Neuronal stem cell (in vitro differentiated cells): ENCODE measurements around the gene FBF1.
"Not testable (repeated sequence)": the region's sequence is repeated elsewhere in the genome, so short reads cannot be mapped to it uniquely, and the experiment has no call there.

ENCODE experiments used
- DNase-seq: peaks from one replicate; pipeline ENCODE4 v3.0.0-alpha.2; 2013; ENCODE audit warnings: low spot score
- H2AFZ ChIP-seq: one replicate; pipeline ENCODE4 v1.6.1; 2013; ENCODE audit warnings: mild to moderate bottlenecking, low read length, inconsistent platforms
- H2AK5ac ChIP-seq: 2 replicates; pipeline ENCODE4 v1.6.1; 2013; ENCODE audit warnings: low read depth, mild to moderate bottlenecking, inconsistent platforms, low read length, moderate library complexity, mixed read lengths
- H2BK120ac ChIP-seq: 2 replicates; pipeline ENCODE4 v1.6.1; 2013; ENCODE audit warnings: low read depth, mild to moderate bottlenecking, inconsistent platforms, low read length, moderate library complexity, mixed read lengths
- H2BK12ac ChIP-seq: one replicate; pipeline ENCODE4 v1.6.1; 2013; ENCODE audit warnings: low read length, inconsistent platforms
- H2BK15ac ChIP-seq: 2 replicates; pipeline ENCODE4 v1.6.1; 2013; ENCODE audit warnings: mild to moderate bottlenecking, low read length, inconsistent platforms, mixed read lengths
- H2BK5ac ChIP-seq: one replicate; pipeline ENCODE4 v1.6.1; 2013; ENCODE audit warnings: inconsistent platforms, mild to moderate bottlenecking, low read length, moderate library complexity
- H3K14ac ChIP-seq: one replicate; pipeline ENCODE4 v1.6.1; 2013; ENCODE audit warnings: low read length, inconsistent platforms
- H3K18ac ChIP-seq: 2 replicates; pipeline ENCODE4 v1.6.1; 2013; ENCODE audit warnings: low read length, inconsistent platforms
- H3K23ac ChIP-seq: 2 replicates; pipeline ENCODE4 v1.6.1; 2013; ENCODE audit warnings: low read depth, mild to moderate bottlenecking, mixed read lengths, low read length, inconsistent platforms; ENCODE audit not compliant: poor library complexity
- H3K27ac ChIP-seq: replicated peaks from 3 replicates; pipeline ENCODE4 v1.5.1; 2013; ENCODE audit warnings: low read length, inconsistent platforms
- H3K27me3 ChIP-seq, 3 experiments: 2 replicates each; pipeline ENCODE4 v1.6.1; 2013; ENCODE audit warnings: low read length in 3 of 3, mild to moderate bottlenecking in 2 of 3, inconsistent platforms in 1 of 3, low read depth in 1 of 3, mixed read lengths in 1 of 3, moderate library complexity in 1 of 3; ENCODE audit not compliant: control insufficient read depth in 3 of 3, insufficient read depth in 3 of 3
- H3K36me3 ChIP-seq, 2 donors: replicated peaks in 1 of 2; 2 replicates each; pipeline ENCODE4 v1.6.1; 2013; ENCODE audit warnings: low read length in 2 of 2; ENCODE audit not compliant: control insufficient read depth in 2 of 2, insufficient read depth in 2 of 2
- H3K4ac ChIP-seq: 2 replicates; pipeline ENCODE4 v1.6.1; 2013; ENCODE audit warnings: inconsistent platforms, mild to moderate bottlenecking, low read length, moderate library complexity
- H3K4me1 ChIP-seq, 2 donors: 1 replicate in 1 of 2; 2 replicates in 1 of 2; pipeline ENCODE4 v1.6.1; 2013; ENCODE audit warnings: low read length in 2 of 2, low read depth in 1 of 2; ENCODE audit not compliant: control insufficient read depth in 2 of 2, insufficient read depth in 1 of 2
- H3K4me2 ChIP-seq: one replicate; pipeline ENCODE4 v1.6.1; 2013; ENCODE audit warnings: mild to moderate bottlenecking, low read length, inconsistent platforms; ENCODE audit not compliant: insufficient read depth, poor library complexity, severe bottlenecking
- H3K4me3 ChIP-seq, 2 donors: 2 replicates each; pipeline ENCODE4 v1.5.1; 2013; ENCODE audit warnings: low read length in 2 of 2, mild to moderate bottlenecking in 2 of 2, inconsistent platforms in 1 of 2, moderate library complexity in 1 of 2
- H3K79me1 ChIP-seq: one replicate; pipeline ENCODE4 v1.6.1; 2013; ENCODE audit warnings: low read depth, mild to moderate bottlenecking, inconsistent platforms, low read length, moderate library complexity
- H3K9ac ChIP-seq: one replicate; pipeline ENCODE4 v1.6.1; 2013; ENCODE audit warnings: mild to moderate bottlenecking, low read depth, low read length, inconsistent platforms; ENCODE audit not compliant: poor library complexity
- H3K9me3 ChIP-seq, 2 donors: replicated peaks in 1 of 2; 2 replicates each; pipeline versions ENCODE3 to v1.6.1; 2013; ENCODE audit warnings: low read length in 2 of 2, mild to moderate bottlenecking in 2 of 2, inconsistent platforms in 1 of 2, low read depth in 1 of 2, mixed read lengths in 1 of 2, moderate library complexity in 1 of 2; ENCODE audit not compliant: control insufficient read depth in 2 of 2, insufficient read depth in 1 of 2
- H4K8ac ChIP-seq: one replicate; pipeline ENCODE4 v1.6.1; 2013; ENCODE audit warnings: low read depth, mild to moderate bottlenecking, inconsistent platforms, low read length, moderate library complexity
- H4K91ac ChIP-seq: one replicate; pipeline ENCODE4 v1.6.1; 2013; ENCODE audit warnings: low read length, low read depth, mild to moderate bottlenecking, inconsistent platforms; ENCODE audit not compliant: poor library complexity
- WGBS, 2 donors: extraction: QIAGEN DNeasy Blood & Tissue Kit; methylation state at CpG; one replicate each; pipeline ENCODE4 v1.1.7; 2013; ENCODE audit warnings: missing lambda C conversion rate in 2 of 2, mixed read lengths in 1 of 2; ENCODE audit not compliant: insufficient read length in 2 of 2, insufficient replicate concordance in 1 of 2; ENCODE audit errors: extremely low coverage in 2 of 2; 5-methylcytosine and 5-hydroxymethylcytosine counted together

FBF1 gene

DNA sequence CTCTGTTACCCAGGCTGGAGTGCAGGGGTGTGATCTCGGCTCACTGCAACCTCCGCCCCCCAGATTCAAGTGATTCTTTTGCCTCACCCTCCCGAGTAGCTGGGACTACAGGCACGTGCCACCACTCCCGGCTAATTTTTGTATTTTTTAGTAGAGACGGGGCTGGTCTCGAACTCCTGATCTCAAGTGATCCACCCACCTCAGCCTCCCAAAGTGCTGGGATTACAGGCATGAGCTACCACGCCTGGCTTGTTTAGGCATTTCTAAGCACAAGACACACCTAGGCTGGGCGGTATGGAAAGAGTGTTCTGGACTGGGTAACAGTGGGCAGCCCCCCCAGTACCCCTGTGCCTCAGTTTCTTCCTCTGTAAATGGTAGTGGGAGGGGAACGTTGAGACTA is 70.6 kb downstream of the FBF1 start:
- H3K4ac ChIP-seq, H4K91ac ChIP-seq, H3K9ac ChIP-seq, H4K8ac ChIP-seq, H3K9me3 ChIP-seq, H3K79me1 ChIP-seq, H2AK5ac ChIP-seq, H2BK12ac ChIP-seq, H3K27ac ChIP-seq, H3K4me3 ChIP-seq, H2BK5ac ChIP-seq, H3K4me2 ChIP-seq, H3K14ac ChIP-seq, DNase-seq, H2BK120ac ChIP-seq, H3K23ac ChIP-seq, H3K18ac ChIP-seq, H3K36me3 ChIP-seq: not testable (repeated sequence)
- Histone ChIP-seq H3K27me3 (peaks cover 0 to 17% (median 0%) of the 10 kb centered on the region in 3 experiments), H2BK15ac (peak overlapping the region; percentile 15), H2AFZ (peak overlapping the region; percentile 82), H3K4me1 (peaks cover 4 to 17% of the 10 kb centered on the region in 2 donors)
- no CpG with 5 or more reads among the region's 10 CpGs for WGBS, 2 donors

GRCh38 chr17:75869282-75870141 is 71.3 kb downstream of the FBF1 start:
- H3K4me1 ChIP-seq, result peaks cover 7 to 24% of the 10 kb centered on the region in 2 donors
- no peaks in the 10 kb centered on the region for H3K79me1 ChIP-seq
- peak overlapping the region; percentile 91 for H3K14ac ChIP-seq
- H2AFZ ChIP-seq, result peak overlapping the region; percentile 82
- H3K36me3 ChIP-seq, result no peaks in the 10 kb centered on the region
- H3K27me3 ChIP-seq, result peaks cover 0 to 10% (median 0%) of the 10 kb centered on the region in 3 experiments
- H3K4ac ChIP-seq, result no peak overlapping the region
- peak overlapping the region; percentile 36 for H2BK12ac ChIP-seq
- peak overlapping the region; percentile 15 for H2BK15ac ChIP-seq
- peak overlapping the region; percentile 56 for H3K18ac ChIP-seq
- DNase-seq, result no peak
- no peak overlapping the region for H2BK120ac ChIP-seq
- peak overlapping the region; percentile 64 for H2AK5ac ChIP-seq
- peak overlapping the region; percentile 45 for H4K8ac ChIP-seq
- no peak overlapping the region for H3K4me3 ChIP-seq
- H3K9ac ChIP-seq, result no peak overlapping the region
- H3K23ac ChIP-seq, result no peak overlapping the region
- H3K9me3 ChIP-seq, result no peaks in the 10 kb centered on the region
- no peak overlapping the region for H2BK5ac ChIP-seq
- H4K91ac ChIP-seq, result no peak overlapping the region
- no peak overlapping the region for H3K4me2 ChIP-seq
- no CpG with 5 or more reads among the region's 23 CpGs for WGBS, 2 donors
- H3K27ac ChIP-seq, result no peak overlapping the region

DNA sequence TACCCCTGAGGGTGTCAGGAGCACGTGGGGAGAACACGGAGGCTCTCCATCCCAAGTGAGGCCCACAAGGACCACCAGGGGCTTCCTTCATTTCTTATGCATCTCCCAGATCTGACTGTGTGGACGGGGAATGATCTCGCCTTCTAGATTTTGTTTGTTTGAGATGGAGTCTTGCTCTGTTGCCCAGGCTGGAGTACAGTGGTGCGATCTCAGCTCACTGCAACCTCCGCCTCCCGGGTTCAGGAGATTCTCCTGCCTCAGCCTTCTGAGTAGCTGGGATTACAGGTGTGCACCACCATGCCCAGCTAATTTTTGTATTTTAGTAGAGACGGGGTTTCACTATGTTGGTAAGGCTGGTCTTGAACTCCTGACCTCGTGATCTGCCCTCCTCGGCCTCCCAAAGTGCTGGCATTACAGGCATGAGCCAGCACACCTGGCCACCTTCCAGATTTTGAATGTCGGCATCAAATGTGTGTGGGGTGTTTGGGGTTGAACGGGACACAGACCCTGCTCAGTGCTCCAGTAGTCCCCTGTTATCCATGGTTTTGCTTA is 72.0 kb downstream of the FBF1 start:
- not testable (repeated sequence) for H3K9me3 ChIP-seq, H2BK5ac ChIP-seq, H2AK5ac ChIP-seq, H3K4me2 ChIP-seq, H4K91ac ChIP-seq, H3K27ac ChIP-seq, H3K79me1 ChIP-seq, H4K8ac ChIP-seq, H3K18ac ChIP-seq, H3K14ac ChIP-seq, H3K4ac ChIP-seq, H3K23ac ChIP-seq, DNase-seq, H3K27me3 ChIP-seq, H3K4me3 ChIP-seq, H3K36me3 ChIP-seq, H2BK15ac ChIP-seq, H2BK120ac ChIP-seq, H3K9ac ChIP-seq, H2BK12ac ChIP-seq
- Histone ChIP-seq H3K4me1 (peaks cover 9 to 29% of the 10 kb centered on the region in 2 donors), H2AFZ (peak overlapping the region; percentile 82)
- no CpG with 5 or more reads among the region's 12 CpGs for WGBS, 2 donors

- H3K27me3 ChIP-seq, H2BK12ac ChIP-seq, H3K36me3 ChIP-seq, H3K9me3 ChIP-seq, DNase-seq, H3K4ac ChIP-seq, H2BK5ac ChIP-seq, H3K27ac ChIP-seq, H3K23ac ChIP-seq, H2BK120ac ChIP-seq, H3K4me3 ChIP-seq, H4K8ac ChIP-seq, H3K14ac ChIP-seq, H4K91ac ChIP-seq, H3K9ac ChIP-seq, H2BK15ac ChIP-seq, H3K79me1 ChIP-seq, H3K4me2 ChIP-seq: not testable (repeated sequence)
- Histone ChIP-seq H2AFZ (peak overlapping the region; percentile 32), H3K18ac (peak overlapping the region; percentile 88), H2AK5ac (peak overlapping the region; percentile 35), H3K4me1 (peaks cover 7 to 21% of the 10 kb centered on the region in 2 donors)
- no CpG with 5 or more reads among the region's 17 CpGs for WGBS, 2 donors
Observed at GRCh38 chr17:75865404-75866188, 75.2 kb downstream of the FBF1 start.
